H9 (cell line): ENCODE results near the gene SPP1. TPM values are rescaled to one million over a fixed set of nuclear protein-coding genes. Genes with fewer than 3 reads are reported as not detected.

Experiments used
- DNase-seq: peaks from one replicate; pipeline ENCODE4 v3.0.0-alpha.2; 2017
- H2AFZ ChIP-seq: one replicate; pipeline ENCODE4 v1.6.1; 2013; ENCODE audit warnings: mild to moderate bottlenecking, low read length, control low read depth, moderate library complexity
- H2AK5ac ChIP-seq: 2 replicates; pipeline ENCODE4 v1.6.1; 2013; ENCODE audit warnings: low read length, control low read depth, mixed read lengths; ENCODE audit not compliant: insufficient read length
- H2BK120ac ChIP-seq: one replicate; pipeline ENCODE4 v1.6.1; 2013; ENCODE audit warnings: low read depth, mild to moderate bottlenecking, low read length, control low read depth, inconsistent platforms; ENCODE audit not compliant: poor library complexity, severe bottlenecking
- H2BK12ac ChIP-seq: 2 replicates; pipeline ENCODE4 v1.6.1; 2013; ENCODE audit warnings: low read length, control low read depth, mixed read lengths, low read depth; ENCODE audit not compliant: insufficient read length
- H2BK15ac ChIP-seq: 2 replicates; pipeline ENCODE4 v1.6.1; 2013; ENCODE audit warnings: low read depth, low read length, control low read depth
- H2BK20ac ChIP-seq: one replicate; pipeline ENCODE4 v1.6.1; 2013; ENCODE audit warnings: low read depth, mild to moderate bottlenecking, low read length, control low read depth, inconsistent platforms; ENCODE audit not compliant: poor library complexity, severe bottlenecking
- H2BK5ac ChIP-seq: 2 replicates; pipeline ENCODE4 v1.6.1; 2013; ENCODE audit warnings: low read length, control low read depth, mixed read lengths; ENCODE audit not compliant: insufficient read length
- H3K14ac ChIP-seq: 2 replicates; pipeline ENCODE4 v1.6.1; 2013; ENCODE audit warnings: low read length, control low read depth; ENCODE audit not compliant: insufficient read depth
- H3K18ac ChIP-seq: 2 replicates; pipeline ENCODE4 v1.6.1; 2013; ENCODE audit warnings: low read depth, mild to moderate bottlenecking, mixed read lengths, low read length, control low read depth; ENCODE audit not compliant: insufficient read length
- H3K23ac ChIP-seq: 2 replicates; pipeline ENCODE4 v1.6.1; 2013; ENCODE audit warnings: low read length, control low read depth, mixed read lengths, low read depth; ENCODE audit not compliant: insufficient read length
- H3K23me2 ChIP-seq: 2 replicates; pipeline ENCODE4 v1.6.1; 2013; ENCODE audit warnings: low read depth, mild to moderate bottlenecking, mixed read lengths, low read length, control low read depth; ENCODE audit not compliant: insufficient read length, poor library complexity, severe bottlenecking
- H3K27ac ChIP-seq: 2 replicates; pipeline ENCODE4 v1.5.1; 2013; ENCODE audit warnings: low read length, control low read depth, mixed read lengths, low read depth; ENCODE audit not compliant: insufficient read length
- H3K27me3 ChIP-seq: 2 replicates; pipeline ENCODE4 v1.6.1; 2013; ENCODE audit warnings: low read length, control low read depth, inconsistent platforms; ENCODE audit not compliant: insufficient read depth
- H3K4ac ChIP-seq: 2 replicates; pipeline ENCODE4 v1.6.1; 2013; ENCODE audit warnings: low read depth, mild to moderate bottlenecking, control low read depth, inconsistent platforms, low read length, moderate library complexity
- H3K4me1 ChIP-seq: 2 replicates; pipeline ENCODE4 v1.6.1; 2013; ENCODE audit warnings: low read length, control low read depth, inconsistent platforms; ENCODE audit not compliant: insufficient read depth
- H3K4me2 ChIP-seq: 2 replicates; pipeline ENCODE4 v1.6.1; 2013; ENCODE audit warnings: low read length, control low read depth, mixed read lengths; ENCODE audit not compliant: insufficient read length, insufficient read depth
- H3K56ac ChIP-seq: 2 replicates; pipeline ENCODE4 v1.6.1; 2013; ENCODE audit warnings: low read depth, mild to moderate bottlenecking, mixed read lengths, low read length, control low read depth; ENCODE audit not compliant: insufficient read length
- H3K79me1 ChIP-seq: 2 replicates; pipeline ENCODE4 v1.6.1; 2013; ENCODE audit warnings: low read depth, mild to moderate bottlenecking, moderate library complexity, low read length, control low read depth, inconsistent platforms; ENCODE audit not compliant: insufficient read depth, poor library complexity, severe bottlenecking
- H3K79me2 ChIP-seq: 2 replicates; pipeline ENCODE4 v1.6.1; 2013; ENCODE audit warnings: low read length, control low read depth, inconsistent platforms; ENCODE audit not compliant: insufficient read depth
- H3K9ac ChIP-seq: 2 replicates; pipeline ENCODE4 v1.6.1; 2013; ENCODE audit warnings: low read length, control low read depth, mixed read lengths; ENCODE audit not compliant: insufficient read length; ENCODE audit errors: extremely low read depth
- H3K9me3 ChIP-seq: one replicate; pipeline ENCODE4 v1.6.1; 2013; ENCODE audit warnings: low read depth, low read length, inconsistent platforms; ENCODE audit not compliant: control insufficient read depth
- H3T11ph ChIP-seq: one replicate; pipeline ENCODE4 v1.6.1; 2013; ENCODE audit warnings: mild to moderate bottlenecking, low read length, control low read depth, inconsistent platforms
- H4K20me1 ChIP-seq: one replicate; pipeline ENCODE4 v1.6.1; 2013; ENCODE audit not compliant: control insufficient read depth, insufficient read length, insufficient read depth
- H4K5ac ChIP-seq: 2 replicates; pipeline ENCODE4 v1.6.1; 2013; ENCODE audit warnings: low read depth, mild to moderate bottlenecking, mixed read lengths, low read length, control low read depth; ENCODE audit not compliant: insufficient read length
- H4K8ac ChIP-seq: replicated peaks from 2 replicates; pipeline ENCODE4 v1.6.1; 2013; ENCODE audit warnings: low read length, control low read depth, mixed read lengths, low read depth; ENCODE audit not compliant: insufficient read length
- H4K91ac ChIP-seq: 2 replicates; pipeline ENCODE4 v1.6.1; 2013; ENCODE audit warnings: low read depth, mild to moderate bottlenecking, moderate library complexity, mixed read lengths, low read length, control low read depth; ENCODE audit not compliant: insufficient read length
- H3K27ac Mint-ChIP-seq, 3 experiments: 2 replicates in 2 of 3; 3 replicates in 1 of 3; pipeline ENCODE4 v1.8.0; 2020 to 2021; ENCODE audit warnings: mixed read lengths in 3 of 3, mild to moderate bottlenecking in 1 of 3, moderate library complexity in 1 of 3
- H3K27me3 Mint-ChIP-seq: 2 replicates; pipeline ENCODE4 v1.8.0; 2021; ENCODE audit warnings: low read depth, mild to moderate bottlenecking, moderate library complexity, mixed read lengths
- H3K36me3 Mint-ChIP-seq, 3 experiments: 2 replicates in 2 of 3; 3 replicates in 1 of 3; pipeline ENCODE4 v1.8.0; 2020 to 2021; ENCODE audit warnings: low read depth in 3 of 3, mixed read lengths in 3 of 3; ENCODE audit not compliant: insufficient read depth in 1 of 3
- H3K4me1 Mint-ChIP-seq, 2 experiments: 2 replicates each; pipeline ENCODE4 v1.8.0; 2020; ENCODE audit warnings: mixed read lengths in 2 of 2
- H3K4me3 Mint-ChIP-seq, 2 experiments: 2 replicates in 1 of 2; 3 replicates in 1 of 2; pipeline ENCODE4 v1.8.0; 2020 to 2021; ENCODE audit warnings: mild to moderate bottlenecking in 2 of 2, mixed read lengths in 2 of 2, moderate library complexity in 1 of 2
- H3K9me3 Mint-ChIP-seq, 2 experiments: 2 replicates in 1 of 2; 3 replicates in 1 of 2; pipeline ENCODE4 v1.8.0; 2020; ENCODE audit warnings: mild to moderate bottlenecking in 2 of 2, mixed read lengths in 2 of 2, moderate library complexity in 1 of 2
- CTCF ChIP-seq: fragments of 200-600 bp; sonication (generic); conservative IDR thresholded peaks from 3 replicates; pipeline ENCODE4 v1.8.0; 2021; ENCODE audit warnings: antibody characterized with exemption, mild to moderate bottlenecking
- WGBS: extraction: QIAGEN DNeasy Blood & Tissue Kit; methylation state at CpG from one replicate; pipeline ENCODE4 v1.1.7; 2013; ENCODE audit warnings: missing lambda C conversion rate, low lambda C conversion rate, mixed read lengths; ENCODE audit not compliant: insufficient read length; ENCODE audit errors: extremely low coverage; 5-methylcytosine and 5-hydroxymethylcytosine counted together
- total RNA-seq: library from RNA; stranded (reverse); gene quantifications from 2 replicates; pipeline ENCODE4 v1.2.1, GENCODE V29; 2021

SPP1 gene
- total RNA-seq, 1 experiment from 2014 or later: 13.2 TPM

- Histone ChIP-seq H2BK5ac (no peak overlapping the region), H2BK20ac (no peak overlapping the region), H4K5ac (no peak overlapping the region), H3K23ac (no peak overlapping the region), H3K4me1 (peaks cover 9% of the 10 kb centered on the region; the same call in 1 of the 2 replicates), H3K27me3 (no peaks in the 10 kb centered on the region), H3T11ph (no peak overlapping the region), H3K79me1 (peaks cover 9% of the 10 kb centered on the region), H3K23me2 (no peaks in the 10 kb centered on the region), H3K14ac (no peak overlapping the region), H3K9ac (no peak overlapping the region), H2BK12ac (no peak overlapping the region), H3K18ac (no peak overlapping the region), H3K4ac (no peak overlapping the region), H3K79me2 (peaks cover 32% of the 10 kb centered on the region; the same call in 1 of the 2 replicates), H2BK15ac (no peak overlapping the region), H3K56ac (no peak overlapping the region), H3K4me2 (no peak overlapping the region), H4K91ac (no peak overlapping the region), H3K27ac (no peak overlapping the region), H4K8ac (no peak overlapping the region), H2BK120ac (no peak overlapping the region), H4K20me1 (no peaks in the 10 kb centered on the region), H3K9me3 (no peaks in the 10 kb centered on the region), H2AK5ac (no peak overlapping the region), H2AFZ (no peak overlapping the region)
- TF ChIP-seq CTCF: no peak
- no peak overlapping the region for H3K4me3 Mint-ChIP-seq
- H3K27me3 Mint-ChIP-seq: no peaks in the 10 kb centered on the region
- no CpG with 5 or more reads among the region's 3 CpGs for WGBS
- no peaks in the 10 kb centered on the region for H3K9me3 Mint-ChIP-seq
- DNase-seq: no peak
- H3K4me1 Mint-ChIP-seq: peaks cover 46 to 53% of the 10 kb centered on the region in 2 experiments
- H3K36me3 Mint-ChIP-seq: peaks cover 5 to 11% (median 11%) of the 10 kb centered on the region in 3 experiments; a peak in 5 of 7 replicates
- 0 out of 7 replicates have a peak overlapping the region, but pooled peaks of 1 of the 3 experiments have one; percentile 24 for H3K27ac Mint-ChIP-seq
Measured at GRCh38 chr4:88014386-88014905, 38.9 kb downstream of the SPP1 start.
